Activated CD4-positive, alpha-beta T cell treated with anti-CD3 and anti-CD28 coated beads, Interleukin-2, amount 50 U/mL, for 4 hours (primary cell): ENCODE results near the gene ZBTB16.

Source experiments
- DNase-seq, 2 experiments: peaks; one replicate each; pipeline ENCODE4 v3.0.0-alpha.2; 2020

ZBTB16 gene

GRCh38 chr11:114085965-114086793 is 26.7 kb downstream of the ZBTB16 start:
- no peak for DNase-seq

GRCh38 chr11:114087025-114087424 is 27.5 kb downstream of the ZBTB16 start:
- DNase-seq, result no peak

GRCh38 chr11:114088216-114088615 is 28.7 kb downstream of the ZBTB16 start:
- no peak for DNase-seq

GRCh38 chr11:114088836-114089235 is 29.3 kb downstream of the ZBTB16 start:
- DNase-seq, result no peak

- no peak for DNase-seq
Observed at GRCh38 chr11:114089748-114090147, 30.2 kb downstream of the ZBTB16 start.

GRCh38 chr11:114090225-114090910 is 30.9 kb downstream of the ZBTB16 start:
- DNase-seq, result no peak

GRCh38 chr11:114090976-114091375 is 31.5 kb downstream of the ZBTB16 start:
- no peak for DNase-seq

GRCh38 chr11:114091516-114092397 is 32.2 kb downstream of the ZBTB16 start:
- no peak for DNase-seq

GRCh38 chr11:114092478-114092877 is 33.0 kb downstream of the ZBTB16 start:
- DNase-seq, result no peak

GRCh38 chr11:114092953-114093352 is 33.4 kb downstream of the ZBTB16 start:
- no peak for DNase-seq

GRCh38 chr11:114094516-114094915 is 35.0 kb downstream of the ZBTB16 start:
- no peak for DNase-seq

GRCh38 chr11:114095899-114096298 is 36.4 kb downstream of the ZBTB16 start:
- no peak for DNase-seq

GRCh38 chr11:114097832-114098231 is 38.3 kb downstream of the ZBTB16 start:
- no peak for DNase-seq

GRCh38 chr11:114098927-114099326 is 39.4 kb downstream of the ZBTB16 start:
- DNase-seq, result no peak

GRCh38 chr11:114099392-114100178 is 40.1 kb downstream of the ZBTB16 start:
- no peak for DNase-seq

- DNase-seq, result no peak
Observed at GRCh38 chr11:114102993-114103896, 43.7 kb downstream of the ZBTB16 start.

- DNase-seq, result no peak
Observed at GRCh38 chr11:114105611-114106010, 46.1 kb downstream of the ZBTB16 start.

- no peak for DNase-seq
Observed at GRCh38 chr11:114106047-114106446, 46.5 kb downstream of the ZBTB16 start.

- DNase-seq, result no peak
Observed at GRCh38 chr11:114106986-114107385, 47.5 kb downstream of the ZBTB16 start.

- no peak for DNase-seq
Observed at GRCh38 chr11:114108501-114109205, 49.1 kb downstream of the ZBTB16 start.
